OCI-LY7 (cell line): ENCODE measurements around the gene CFAP20.

Experiments used
- CTCF ChIP-seq: fragments of 200-600 bp; sonication (generic); conservative IDR thresholded peaks from 2 replicates; pipeline ENCODE4 v1.5.1; 2014; ENCODE audit warnings: mild to moderate bottlenecking, antibody characterized with exemption, low read length, moderate library complexity, mixed read lengths
- EZH2phosphoT487 ChIP-seq: fragments of 200-600 bp; sonication (generic); IDR thresholded peaks from 2 replicates; pipeline ENCODE4 v1.6.1; 2018; ENCODE audit warnings: low read depth, borderline replicate concordance, mild to moderate bottlenecking, mixed run types, antibody characterized with exemption, low read length, moderate library complexity, mixed read lengths

- TF ChIP-seq CTCF, result no peak
- TF ChIP-seq EZH2phosphoT487, result no peak
Observed at GRCh38 chr16:58114827-58115825, 14.1 kb downstream of the CFAP20 start.
